CD4-positive, alpha-beta T cell treated with Interleukin-15 for 4 hours (primary cell): ENCODE measurements around the gene NFKB1.

Experiments
- DNase-seq: peaks from one replicate; pipeline ENCODE4 v3.0.0-alpha.2; 2020; ENCODE audit warnings: low spot score

The NFKB1 gene

GRCh38 chr4:102627831-102628523, 126.8 kb downstream of the NFKB1 start:
- peak; percentile 67 for DNase-seq

GRCh38 chr4:102629673-102630072, 128.5 kb downstream of the NFKB1 start:
- DNase-seq, result no peak

- DNase-seq, result no peak
Observed at GRCh38 chr4:102631616-102632015, 130.5 kb downstream of the NFKB1 start.

DNA sequence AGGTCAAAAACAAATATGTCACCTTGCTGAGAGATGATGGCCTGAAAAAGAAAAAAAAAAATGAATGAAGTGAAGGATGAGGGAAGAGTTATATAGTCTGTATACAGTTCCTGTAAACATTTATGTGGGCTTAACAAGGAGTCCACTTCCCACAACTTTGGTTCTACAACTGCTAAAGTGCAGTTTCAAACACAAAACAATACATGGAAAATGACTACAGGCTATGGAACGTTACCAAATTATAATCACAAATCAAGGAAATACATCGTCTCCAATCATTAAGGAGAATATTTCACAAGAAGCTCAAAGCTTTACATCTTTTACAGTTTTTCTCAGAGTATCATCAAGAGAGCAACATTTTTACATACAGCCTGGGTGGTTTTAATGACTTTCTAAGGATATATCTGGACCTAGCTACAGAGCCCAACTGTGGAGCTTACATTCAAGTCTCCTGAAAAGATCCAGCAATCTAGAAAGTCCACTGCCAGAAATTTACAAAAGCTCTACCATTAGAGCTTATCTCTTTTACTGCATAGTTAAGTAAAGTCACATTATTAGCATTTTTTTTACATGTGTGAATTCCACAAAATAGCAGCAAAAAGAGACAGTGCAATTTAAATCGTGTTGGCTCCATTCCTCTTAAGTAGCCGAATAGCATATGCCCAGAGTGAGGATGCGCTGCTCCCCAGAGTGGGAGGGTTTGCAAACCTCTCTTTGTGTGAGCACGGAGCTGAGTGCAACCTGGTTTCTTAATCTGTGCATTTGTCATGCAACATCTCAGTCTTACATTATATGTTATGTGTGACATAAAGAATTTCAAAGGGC, 131.3 kb downstream of the NFKB1 start:
- DNase-seq, result no peak

DNA sequence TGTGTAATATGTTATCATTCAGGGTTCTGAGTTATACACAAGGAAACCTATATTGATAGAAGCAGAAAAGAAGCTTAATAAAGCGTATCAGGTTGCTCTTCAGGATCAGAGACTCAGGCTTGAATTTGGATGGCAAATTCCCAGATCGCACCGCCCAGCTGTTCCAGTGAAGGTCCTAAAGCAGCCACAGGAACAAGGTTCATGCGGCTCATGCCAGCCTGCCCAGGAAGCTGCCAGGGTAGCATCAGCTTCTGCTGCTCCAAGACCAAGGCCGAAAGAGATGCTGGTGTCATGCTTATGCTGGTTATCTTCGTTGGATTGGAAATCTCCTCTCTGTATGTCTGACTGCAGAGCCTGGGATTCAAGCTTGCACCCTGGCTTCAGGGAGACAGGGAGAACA, 131.9 kb downstream of the NFKB1 start:
- no peak for DNase-seq

DNA sequence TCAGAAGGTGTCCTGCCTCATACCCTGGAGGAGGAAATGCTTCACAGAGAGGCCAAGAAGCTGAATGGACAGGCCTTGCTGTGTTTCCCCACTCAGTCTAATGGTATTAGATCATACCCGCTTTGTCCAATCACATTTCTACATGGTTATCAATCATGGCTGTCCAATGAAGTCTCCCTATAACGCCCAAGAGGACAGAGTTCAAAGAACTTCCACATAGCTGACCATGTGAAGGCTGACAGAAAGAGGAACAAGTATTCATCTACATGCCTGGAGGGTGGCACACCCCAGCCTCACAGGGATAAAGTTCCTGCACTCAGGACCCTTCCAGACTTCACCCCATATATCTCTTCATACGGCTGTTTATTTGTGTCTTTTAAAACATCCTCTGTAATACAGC, 136.2 kb downstream of the NFKB1 start:
- no peak for DNase-seq

- DNase-seq, result no peak
Observed at GRCh38 chr4:102638621-102639020, 137.5 kb downstream of the NFKB1 start.

- no peak for DNase-seq
Observed at GRCh38 chr4:102639598-102639997, 138.4 kb downstream of the NFKB1 start.

DNA sequence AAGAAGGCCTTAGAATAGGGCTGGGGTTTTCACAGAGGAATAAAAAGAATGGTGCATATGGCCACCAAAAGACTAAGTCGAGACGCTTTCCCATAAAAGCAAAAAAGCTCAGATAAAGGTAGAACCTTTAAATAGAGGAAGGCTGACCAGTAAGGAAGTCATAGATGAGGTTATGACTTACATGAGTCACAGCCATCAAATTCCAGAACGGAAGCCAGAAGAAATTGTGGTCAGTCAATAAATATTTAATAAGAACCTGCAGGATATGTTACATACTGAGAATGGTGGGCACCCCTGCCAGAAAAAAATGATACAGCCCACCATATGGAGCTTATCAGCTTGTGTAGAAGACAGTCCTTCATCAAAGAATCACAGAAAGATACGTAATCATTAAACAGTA, 139.5 kb downstream of the NFKB1 start:
- no peak for DNase-seq

- no peak for DNase-seq
Observed at GRCh38 chr4:102641793-102642192, 140.6 kb downstream of the NFKB1 start.

GRCh38 chr4:102642631-102643298, 141.6 kb downstream of the NFKB1 start:
- no peak for DNase-seq

DNA sequence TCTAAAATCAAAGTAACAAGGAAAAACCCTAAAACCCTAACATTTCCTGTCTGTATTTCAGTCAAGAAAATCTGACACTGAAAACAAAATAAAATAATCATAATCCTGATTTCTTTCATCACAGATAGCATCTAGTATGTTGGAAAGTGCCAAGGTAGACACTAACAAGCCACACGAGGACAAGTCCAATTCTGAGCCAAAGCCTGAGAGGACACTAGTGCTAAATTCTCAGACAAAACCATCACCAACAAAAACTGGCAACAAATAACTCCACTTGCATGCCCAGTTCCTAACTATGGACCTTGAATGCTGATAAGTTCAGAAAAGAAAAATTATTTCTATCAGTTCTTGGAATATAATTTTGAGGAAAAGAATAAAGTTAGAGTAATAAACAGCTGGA, 146.0 kb downstream of the NFKB1 start:
- no peak for DNase-seq

DNA sequence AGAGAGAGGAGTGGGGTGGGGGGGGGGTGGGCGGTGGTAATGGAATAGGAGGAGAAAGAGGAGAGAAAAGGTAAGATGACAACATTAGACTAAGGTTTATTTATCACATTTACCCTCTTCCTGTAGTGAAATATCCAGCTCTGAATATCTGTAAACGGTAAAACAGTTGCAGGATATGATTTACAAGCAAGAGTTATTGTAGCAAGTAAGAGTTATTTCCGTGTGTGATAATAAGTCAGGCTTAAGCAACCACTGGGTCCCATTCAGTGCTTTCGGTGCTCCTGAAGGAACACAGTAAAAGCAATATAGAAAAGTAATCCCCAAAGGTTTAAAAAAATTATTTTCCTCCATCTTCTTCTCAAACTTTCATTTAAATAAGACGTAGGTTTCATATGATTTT, 156.0 kb downstream of the NFKB1 start:
- no peak for DNase-seq

GRCh38 chr4:102663073-102663472, 161.9 kb downstream of the NFKB1 start:
- no peak for DNase-seq

GRCh38 chr4:102665527-102665926, 164.4 kb downstream of the NFKB1 start:
- no peak for DNase-seq
